ENCODE results near the gene INHBC. TPM values are rescaled to one million over a fixed set of nuclear protein-coding genes. Genes with fewer than 3 reads are reported as not detected.

INHBC gene
- total and polyA plus RNA-seq, 2 donors (not counting 1 experiment from before 2014, with no cell fraction given) = 0.17 to 0.31 TPM

DNA sequence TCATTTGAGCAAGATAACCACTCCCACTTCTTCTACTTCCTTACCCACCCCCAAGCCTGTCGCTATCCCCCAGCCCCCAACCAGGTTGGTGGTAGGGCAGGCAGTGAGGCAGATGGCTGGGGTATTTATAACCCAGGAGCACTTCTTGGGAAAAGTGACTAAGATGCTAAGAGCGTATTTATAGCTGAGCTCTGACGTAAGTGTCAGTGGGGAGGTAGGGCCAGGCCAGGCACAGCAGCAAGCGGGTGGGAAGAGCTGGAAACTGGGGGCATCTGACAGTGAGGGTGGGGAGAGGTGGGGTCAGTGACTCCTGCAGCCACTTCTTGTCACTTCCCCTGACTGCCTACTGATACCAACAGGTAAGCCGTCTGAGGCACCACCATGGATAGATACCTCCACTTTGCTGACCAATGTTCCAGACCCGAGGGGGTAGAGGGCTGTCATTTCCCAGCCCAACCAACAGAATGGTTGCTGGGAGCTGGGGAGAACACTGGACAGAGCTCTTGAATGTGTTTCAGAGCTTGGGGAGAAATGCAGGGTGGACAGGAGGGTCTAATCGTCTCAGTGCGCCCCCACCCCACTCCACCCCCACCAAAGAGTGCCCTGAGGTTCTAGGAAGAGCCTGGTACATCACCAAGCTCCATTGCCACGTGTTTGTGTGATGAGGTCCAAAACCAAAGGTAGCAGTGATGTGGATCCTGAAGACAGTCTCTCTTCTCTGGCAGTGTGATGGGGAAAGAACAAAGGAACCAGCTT is 17.8 kb downstream of the INHBC start:
- Histone ChIP-seq H4K20me1 (ENCODE audit: control insufficient read depth, insufficient read depth, low read length, poor library complexity, severe bottlenecking) (no peaks in the 10 kb centered on the region), H3K27ac (ENCODE audit: low read length in 2 of 2) (no peak overlapping the region), H3K9ac (ENCODE audit: low read length) (no peak overlapping the region), H3K4me1 (ENCODE audit: control insufficient read depth in 2 of 2, insufficient read depth in 2 of 2, low read length in 2 of 2) (peaks cover 7 to 10% of the 10 kb centered on the region in 2 donors), H3K79me2 (ENCODE audit: control insufficient read depth, insufficient read depth, low read length) (no peaks in the 10 kb centered on the region), H3K4me2 (replicated peaks; ENCODE audit: low read depth, low read length, poor library complexity, severe bottlenecking) (no peak overlapping the region), H3K9me3 (ENCODE audit: control extremely low read depth in 1 of 3, control insufficient read depth in 2 of 3, insufficient read depth in 1 of 3, low read length in 2 of 3) (no peaks in the 10 kb centered on the region), H3K4me3 (ENCODE audit: control extremely low read depth in 1 of 5, extremely low read depth in 1 of 5, insufficient read depth in 1 of 5, low read depth in 2 of 5, low read length in 4 of 5) (no peak overlapping the region), H2AFZ (ENCODE audit: insufficient read depth, low read depth, low read length, poor library complexity, severe bottlenecking) (no peak overlapping the region), H3K27me3 (replicated peaks in 1 of 4; ENCODE audit: control extremely low read depth in 1 of 4, control insufficient read depth in 3 of 4, insufficient read depth in 4 of 4, low read length in 3 of 4) (no peaks in the 10 kb centered on the region), H3K36me3 (replicated peaks in 1 of 2; ENCODE audit: control extremely low read depth in 1 of 2, control insufficient read depth in 1 of 2, extremely low read depth in 1 of 2, insufficient read depth in 2 of 2, low read length in 1 of 2) (no peaks in the 10 kb centered on the region)
- intact Hi-C loops (cut with micrococcal nuclease) = loop anchor here (10.0 kb wide), 1 partner anchor 302 kb away; the partner anchor contains the start of genes CDK4 and MARCHF9
- H3K9me3 Mint-ChIP-seq (ENCODE audit: insufficient read depth) = no peaks in the 10 kb centered on the region
- peak overlapping the region; percentile 11 for H3K27ac Mint-ChIP-seq
- ATAC-seq (ENCODE audit: low read depth) (no peak), DNase-seq (no peak)
- TF ChIP-seq EZH2 (IDR thresholded peaks at IDR 0.05; ENCODE audit: borderline replicate concordance, insufficient read depth, low read depth, low read length, poor library complexity, severe bottlenecking) = no peak
- TF ChIP-seq CTCF (IDR thresholded peaks at IDR 0.05) = no peak
- H3K4me3 Mint-ChIP-seq = no peak overlapping the region
- POLR2A ChIA-PET = no interaction called here
- CTCF ChIA-PET = interaction anchor here (0.6 to 6.9 kb wide), 32 partner anchors 8 to 380 kb away, joined by 3 to 126 read pairs (median 4); partner anchors contain the start of gene INHBC
- H3K4me1 Mint-ChIP-seq = peaks cover 15% of the 10 kb centered on the region
- peaks cover 4% of the 10 kb centered on the region for H3K27me3 Mint-ChIP-seq
- 33% methylated on average over 3 of the region's 9 CpGs for WGBS (ENCODE audit: insufficient coverage)

DNA sequence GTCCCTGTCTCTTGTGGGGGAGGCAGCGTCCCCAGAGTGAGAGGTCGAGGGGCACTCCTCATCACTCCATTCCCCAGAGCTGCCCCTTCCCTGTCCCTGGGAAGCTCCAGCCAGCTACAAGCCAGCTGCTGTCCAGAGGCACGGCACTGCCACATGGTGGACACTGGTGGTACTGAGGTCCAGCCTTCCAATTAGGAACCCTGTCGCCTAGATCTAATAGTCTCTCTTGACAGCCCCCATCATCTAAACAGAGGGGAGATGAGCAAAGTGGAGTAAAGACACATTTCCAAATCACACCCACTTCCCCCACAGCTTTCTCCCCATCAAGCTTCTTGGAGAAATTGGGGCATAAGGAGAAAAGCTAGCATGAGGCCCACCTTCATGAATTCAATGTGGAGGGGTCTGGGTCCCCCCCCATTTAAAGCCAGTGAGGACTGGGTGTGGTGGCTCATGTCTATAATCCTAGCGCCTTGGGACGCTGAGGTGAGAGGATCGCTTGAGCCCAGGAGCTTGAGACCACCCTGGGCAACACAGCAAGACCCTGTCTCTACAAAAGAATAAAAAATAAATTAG is 18.4 kb downstream of the INHBC start:
- Histone ChIP-seq H3K27ac (ENCODE audit: low read length in 2 of 2) (no peak overlapping the region), H3K27me3 (replicated peaks in 1 of 4; ENCODE audit: control extremely low read depth in 1 of 4, control insufficient read depth in 3 of 4, insufficient read depth in 4 of 4, low read length in 3 of 4) (no peaks in the 10 kb centered on the region), H2AFZ (ENCODE audit: insufficient read depth, low read depth, low read length, poor library complexity, severe bottlenecking) (no peak overlapping the region), H3K4me2 (replicated peaks; ENCODE audit: low read depth, low read length, poor library complexity, severe bottlenecking) (no peak overlapping the region), H3K9ac (ENCODE audit: low read length) (no peak overlapping the region), H3K4me3 (ENCODE audit: control extremely low read depth in 1 of 5, extremely low read depth in 1 of 5, insufficient read depth in 1 of 5, low read depth in 2 of 5, low read length in 4 of 5) (no peak overlapping the region), H4K20me1 (ENCODE audit: control insufficient read depth, insufficient read depth, low read length, poor library complexity, severe bottlenecking) (no peaks in the 10 kb centered on the region), H3K4me1 (ENCODE audit: control insufficient read depth in 2 of 2, insufficient read depth in 2 of 2, low read length in 2 of 2) (peaks cover 7 to 10% of the 10 kb centered on the region in 2 donors), H3K36me3 (replicated peaks in 1 of 2; ENCODE audit: control extremely low read depth in 1 of 2, control insufficient read depth in 1 of 2, extremely low read depth in 1 of 2, insufficient read depth in 2 of 2, low read length in 1 of 2) (no peaks in the 10 kb centered on the region), H3K9me3 (ENCODE audit: control extremely low read depth in 1 of 3, control insufficient read depth in 2 of 3, insufficient read depth in 1 of 3, low read length in 2 of 3) (no peaks in the 10 kb centered on the region), H3K79me2 (ENCODE audit: control insufficient read depth, insufficient read depth, low read length) (no peaks in the 10 kb centered on the region)
- Mint-ChIP-seq H3K9me3 (ENCODE audit: insufficient read depth) (no peaks in the 10 kb centered on the region), H3K4me1 (peaks cover 15% of the 10 kb centered on the region), H3K4me3 (no peak overlapping the region), H3K27ac (peak overlapping the region; percentile 11), H3K27me3 (peaks cover 4% of the 10 kb centered on the region)
- POLR2A ChIA-PET = no interaction called here
- WGBS (ENCODE audit: insufficient coverage) = 16% methylated on average over 2 of the region's 7 CpGs
- CTCF ChIA-PET = interaction anchor here (0.7 to 6.9 kb wide), 31 partner anchors 8 to 380 kb away, joined by 3 to 126 read pairs (median 5); partner anchors contain the start of gene INHBC
- ATAC-seq (ENCODE audit: low read depth) = peak; percentile 55
- intact Hi-C loops (cut with micrococcal nuclease) = loop anchor here (1.0 to 10.0 kb wide), 2 partner anchors 190 to 302 kb away; partner anchors contain the start of genes CDK4 and MARCHF9
- TF ChIP-seq EZH2 (IDR thresholded peaks at IDR 0.05; ENCODE audit: borderline replicate concordance, insufficient read depth, low read depth, low read length, poor library complexity, severe bottlenecking) (no peak), CTCF (IDR thresholded peaks at IDR 0.05) (peak; percentile 72)
- peak; percentile 61 for DNase-seq

Measured in B cell (primary cell).